GM18867 (cell line): ENCODE measurements around the gene ARHGAP25.
"Not testable (repeated sequence)": the region's sequence is repeated elsewhere in the genome, so short reads cannot be mapped to it uniquely, and the experiment has no call there.

Experiments used
- ATAC-seq: cut with Tn5 transposase; IDR thresholded peaks from one replicate; pipeline ENCODE4 v1.9.1; 2021; ENCODE audit warnings: mild to moderate bottlenecking, moderate library complexity; ENCODE audit not compliant: unreplicated experiment

Gene ARHGAP25

GRCh38 chr2:68790600-68790999, 56.0 kb downstream of the ARHGAP25 start:
- ATAC-seq, result no peak

- no peak for ATAC-seq
Measured at GRCh38 chr2:68791914-68792313, 57.3 kb downstream of the ARHGAP25 start.

- no peak for ATAC-seq
Measured at GRCh38 chr2:68792751-68793150, 58.1 kb downstream of the ARHGAP25 start.

GRCh38 chr2:68796295-68796905, 61.8 kb downstream of the ARHGAP25 start:
- no peak for ATAC-seq

- no peak for ATAC-seq
Measured at GRCh38 chr2:68798569-68798968, 64.0 kb downstream of the ARHGAP25 start.

GRCh38 chr2:68799140-68800026, 64.8 kb downstream of the ARHGAP25 start:
- no peak for ATAC-seq

GRCh38 chr2:68800027-68800401, 65.4 kb downstream of the ARHGAP25 start:
- no peak for ATAC-seq

GRCh38 chr2:68800517-68800916, 65.9 kb downstream of the ARHGAP25 start:
- ATAC-seq, result no peak

- ATAC-seq, result not testable (repeated sequence)
Measured at GRCh38 chr2:68802161-68802560, 67.5 kb downstream of the ARHGAP25 start.

- ATAC-seq, result no peak
Measured at GRCh38 chr2:68805025-68805424, 70.4 kb downstream of the ARHGAP25 start.

GRCh38 chr2:68806511-68807109, 72.0 kb downstream of the ARHGAP25 start:
- ATAC-seq, result no peak

GRCh38 chr2:68807821-68808266, 73.2 kb downstream of the ARHGAP25 start:
- ATAC-seq, result no peak

GRCh38 chr2:68809324-68810240, 75.0 kb downstream of the ARHGAP25 start:
- ATAC-seq, result no peak

GRCh38 chr2:68811364-68811763, 76.8 kb downstream of the ARHGAP25 start:
- ATAC-seq, result no peak

GRCh38 chr2:68812251-68812650, 77.6 kb downstream of the ARHGAP25 start:
- no peak for ATAC-seq

- ATAC-seq, result no peak
Measured at GRCh38 chr2:68813596-68813995, 79.0 kb downstream of the ARHGAP25 start.

GRCh38 chr2:68817306-68817705, 82.7 kb downstream of the ARHGAP25 start:
- no peak for ATAC-seq

GRCh38 chr2:68819556-68819955, 84.9 kb downstream of the ARHGAP25 start:
- ATAC-seq, result no peak

- ATAC-seq, result no peak
Measured at GRCh38 chr2:68822207-68822872, 87.7 kb downstream of the ARHGAP25 start.

- ATAC-seq, result no peak
Measured at GRCh38 chr2:68824831-68825230, 90.2 kb downstream of the ARHGAP25 start.
